Eye (tissue), 1 donor: Measurements from ENCODE around the gene MTMR12.

ENCODE experiments used
- DNase-seq: peaks from one replicate; pipeline ENCODE4 v3.0.0-alpha.2; 2015

MTMR12 gene

GRCh38 chr5:32187675-32188074 is 125.1 kb downstream of the MTMR12 start:
- DNase-seq: no peak

GRCh38 chr5:32182463-32183063 is 130.2 kb downstream of the MTMR12 start:
- no peak for DNase-seq
